VCaP (cell line): ENCODE results near the gene FOXR2.

Source experiments
- H3K27ac ChIP-seq: fragments of 450-650 bp; 2 replicates; pipeline ENCODE4 v1.5.1; 2017
- TF ChIP-seq, protein P1 (sequence below): fragments of 450-650 bp; conservative IDR thresholded peaks from 2 replicates; pipeline ENCODE4 v1.5.1; 2017; ENCODE audit warnings: mild to moderate bottlenecking, moderate library complexity

FOXR2 gene

DNA sequence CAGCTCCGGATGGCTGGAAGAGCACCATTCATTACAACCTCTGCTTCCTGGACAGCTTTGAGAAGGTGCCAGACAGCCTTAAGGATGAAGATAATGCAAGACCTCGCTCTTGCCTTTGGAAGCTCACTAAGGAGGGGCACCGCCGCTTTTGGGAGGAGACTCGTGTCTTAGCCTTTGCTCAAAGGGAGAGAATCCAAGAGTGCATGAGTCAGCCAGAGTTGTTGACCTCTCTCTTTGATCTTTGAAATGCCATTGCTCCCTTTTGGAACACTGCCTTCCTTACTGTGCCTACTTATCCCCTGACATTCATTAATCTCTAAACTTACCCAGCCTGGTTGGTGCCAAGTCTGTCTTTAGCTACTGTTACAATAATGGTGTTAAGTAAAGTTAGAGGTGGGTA is 1.2 kb downstream of the FOXR2 start:
- TF ChIP-seq, protein P1, sequence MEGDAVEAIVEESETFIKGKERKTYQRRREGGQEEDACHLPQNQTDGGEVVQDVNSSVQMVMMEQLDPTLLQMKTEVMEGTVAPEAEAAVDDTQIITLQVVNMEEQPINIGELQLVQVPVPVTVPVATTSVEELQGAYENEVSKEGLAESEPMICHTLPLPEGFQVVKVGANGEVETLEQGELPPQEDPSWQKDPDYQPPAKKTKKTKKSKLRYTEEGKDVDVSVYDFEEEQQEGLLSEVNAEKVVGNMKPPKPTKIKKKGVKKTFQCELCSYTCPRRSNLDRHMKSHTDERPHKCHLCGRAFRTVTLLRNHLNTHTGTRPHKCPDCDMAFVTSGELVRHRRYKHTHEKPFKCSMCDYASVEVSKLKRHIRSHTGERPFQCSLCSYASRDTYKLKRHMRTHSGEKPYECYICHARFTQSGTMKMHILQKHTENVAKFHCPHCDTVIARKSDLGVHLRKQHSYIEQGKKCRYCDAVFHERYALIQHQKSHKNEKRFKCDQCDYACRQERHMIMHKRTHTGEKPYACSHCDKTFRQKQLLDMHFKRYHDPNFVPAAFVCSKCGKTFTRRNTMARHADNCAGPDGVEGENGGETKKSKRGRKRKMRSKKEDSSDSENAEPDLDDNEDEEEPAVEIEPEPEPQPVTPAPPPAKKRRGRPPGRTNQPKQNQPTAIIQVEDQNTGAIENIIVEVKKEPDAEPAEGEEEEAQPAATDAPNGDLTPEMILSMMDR, result no peak
- H3K27ac ChIP-seq, result no peak overlapping the region

DNA sequence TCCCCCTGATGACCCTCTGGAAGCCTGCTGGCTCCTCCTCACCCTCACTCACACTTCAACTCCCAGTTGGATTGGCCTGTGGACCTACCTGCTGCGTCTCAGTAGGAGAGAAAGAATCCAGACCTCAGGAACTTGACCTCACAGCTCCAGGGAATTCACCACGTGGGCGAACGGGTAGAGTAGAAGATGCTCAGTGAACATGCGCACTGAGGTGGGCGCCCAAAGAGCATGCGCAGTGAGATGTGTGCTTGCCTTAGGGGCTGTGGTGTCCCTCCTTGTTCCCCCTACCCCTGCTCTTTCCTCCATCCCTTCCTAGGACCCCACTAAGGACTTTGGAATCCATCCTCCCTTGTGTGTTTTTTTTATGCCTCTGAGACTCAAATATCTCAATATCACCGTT is 12.9 kb downstream of the FOXR2 start:
- TF ChIP-seq, protein P1, result no peak
- no peak overlapping the region for H3K27ac ChIP-seq

DNA sequence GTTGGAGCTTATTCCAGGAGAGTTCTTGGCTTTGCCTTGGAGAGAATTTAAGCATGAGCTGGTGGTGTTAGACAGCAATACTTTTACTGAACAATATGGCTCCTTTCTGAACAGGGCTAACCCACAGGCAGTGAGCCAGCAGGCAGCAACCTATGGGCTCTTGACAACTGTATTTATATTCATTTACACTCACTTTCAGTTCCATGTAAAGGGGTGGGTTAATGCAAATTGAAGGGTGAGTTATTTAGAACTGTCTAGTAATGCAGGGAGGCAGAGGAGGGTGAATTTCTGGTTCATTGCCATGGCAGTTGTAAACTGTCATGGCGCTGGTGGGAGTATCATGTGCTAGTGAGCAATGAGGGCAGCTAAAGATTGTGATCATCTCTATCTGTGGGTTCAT is 15.7 kb downstream of the FOXR2 start:
- TF ChIP-seq, protein P1, result no peak
- H3K27ac ChIP-seq, result no peak overlapping the region

DNA sequence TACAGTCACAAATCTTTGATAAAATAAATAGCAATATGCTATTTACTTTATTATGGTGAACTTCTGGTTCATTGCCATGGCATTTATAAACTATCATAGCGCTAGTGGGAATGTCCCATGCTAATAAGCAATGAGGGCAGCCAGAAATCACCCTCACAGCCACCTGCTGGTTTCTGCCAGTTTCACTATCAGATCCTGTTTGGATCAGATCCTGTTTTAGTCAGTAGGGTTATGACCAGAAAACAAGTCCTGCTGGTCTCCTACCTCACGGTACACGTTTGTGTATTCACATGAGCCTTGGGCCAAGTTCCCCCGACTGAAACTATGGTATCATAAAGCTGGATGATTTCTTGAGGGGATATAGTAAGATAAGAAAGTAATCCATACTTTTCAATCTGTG is 17.7 kb downstream of the FOXR2 start:
- TF ChIP-seq, protein P1, result peak; percentile 21
- H3K27ac ChIP-seq, result peak overlapping the region; percentile 36

DNA sequence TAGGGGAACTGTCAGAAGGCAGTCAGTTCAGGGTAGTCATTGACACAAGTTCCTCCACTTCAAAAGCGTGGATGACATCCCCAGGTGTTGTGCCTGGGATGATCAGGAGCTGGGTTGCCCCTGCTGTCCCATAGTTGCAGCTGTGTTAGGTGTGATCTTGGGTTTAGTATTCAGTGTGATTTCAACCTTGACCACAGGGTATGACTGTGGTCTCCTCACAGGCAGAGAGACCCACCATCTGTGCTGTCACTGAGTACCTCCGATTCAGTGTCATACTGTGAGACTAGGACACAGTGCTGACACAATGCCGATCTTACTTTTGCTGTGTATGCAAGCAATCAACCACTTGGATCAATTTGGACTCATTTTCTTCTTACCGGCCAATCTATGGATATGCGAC is 25.2 kb downstream of the FOXR2 start:
- no peak overlapping the region for H3K27ac ChIP-seq
- TF ChIP-seq, protein P1, result no peak

DNA sequence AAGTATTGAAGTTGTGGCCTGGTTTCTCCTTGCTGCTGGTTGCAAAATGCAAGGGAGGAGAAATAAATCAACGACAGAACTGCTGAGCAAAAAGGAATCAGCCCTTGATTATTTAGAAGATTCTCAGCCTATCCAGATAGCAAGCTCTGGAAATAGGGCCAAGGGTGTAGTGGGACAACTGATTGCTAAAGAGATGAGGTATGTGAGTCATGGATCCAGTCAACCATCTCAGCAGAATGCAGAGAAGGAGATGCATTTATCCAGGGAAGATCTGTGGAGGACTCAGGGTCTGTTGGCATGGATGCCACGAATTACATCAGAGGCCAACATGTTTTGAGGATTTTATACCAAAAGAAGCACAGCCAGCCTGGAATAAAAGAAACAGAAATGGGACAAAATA is 36.7 kb downstream of the FOXR2 start:
- TF ChIP-seq, protein P1, result no peak
- H3K27ac ChIP-seq, result no peak overlapping the region

DNA sequence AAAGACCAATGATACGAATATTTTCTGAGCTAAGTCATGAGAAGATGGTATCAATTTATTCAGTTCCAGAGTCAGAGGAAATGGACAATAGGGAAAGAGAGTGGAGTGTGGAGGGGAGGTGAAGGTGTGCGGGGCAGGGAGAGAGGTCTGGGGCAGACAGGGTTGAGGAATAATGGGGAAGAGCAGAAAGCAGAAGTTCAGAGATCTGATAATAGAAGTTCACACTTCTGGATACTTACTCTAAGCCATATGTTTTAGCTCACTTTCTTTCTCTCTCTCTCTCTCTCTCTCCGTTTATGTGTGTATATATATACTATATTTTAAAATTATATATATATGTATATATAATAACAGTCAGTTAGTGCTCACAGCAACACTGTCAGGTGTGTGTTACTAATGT is 40.4 kb downstream of the FOXR2 start:
- TF ChIP-seq, protein P1, result no peak
- H3K27ac ChIP-seq, result no peak overlapping the region

DNA sequence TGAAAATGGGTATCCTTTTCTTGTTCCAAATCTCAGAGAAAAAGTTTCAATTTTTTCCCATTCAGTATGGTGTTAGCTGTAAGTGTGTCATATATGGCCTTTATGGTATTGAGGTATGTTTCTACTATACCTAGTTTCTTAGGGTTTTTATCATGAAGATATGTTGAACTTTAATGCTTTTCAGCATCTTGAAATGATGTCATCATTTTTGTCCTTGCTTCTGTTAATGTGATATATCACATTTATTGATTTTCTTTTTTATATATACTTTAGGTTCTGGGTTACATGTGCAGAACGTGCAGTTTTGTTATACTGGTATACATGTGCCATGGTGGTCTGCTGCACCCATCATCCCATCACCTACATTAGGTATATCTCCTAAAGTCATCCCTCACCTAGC is 44.9 kb downstream of the FOXR2 start:
- TF ChIP-seq, protein P1, result no peak
- H3K27ac ChIP-seq, result no peak overlapping the region
